Measurements from ENCODE around the gene ING5.

DNA sequence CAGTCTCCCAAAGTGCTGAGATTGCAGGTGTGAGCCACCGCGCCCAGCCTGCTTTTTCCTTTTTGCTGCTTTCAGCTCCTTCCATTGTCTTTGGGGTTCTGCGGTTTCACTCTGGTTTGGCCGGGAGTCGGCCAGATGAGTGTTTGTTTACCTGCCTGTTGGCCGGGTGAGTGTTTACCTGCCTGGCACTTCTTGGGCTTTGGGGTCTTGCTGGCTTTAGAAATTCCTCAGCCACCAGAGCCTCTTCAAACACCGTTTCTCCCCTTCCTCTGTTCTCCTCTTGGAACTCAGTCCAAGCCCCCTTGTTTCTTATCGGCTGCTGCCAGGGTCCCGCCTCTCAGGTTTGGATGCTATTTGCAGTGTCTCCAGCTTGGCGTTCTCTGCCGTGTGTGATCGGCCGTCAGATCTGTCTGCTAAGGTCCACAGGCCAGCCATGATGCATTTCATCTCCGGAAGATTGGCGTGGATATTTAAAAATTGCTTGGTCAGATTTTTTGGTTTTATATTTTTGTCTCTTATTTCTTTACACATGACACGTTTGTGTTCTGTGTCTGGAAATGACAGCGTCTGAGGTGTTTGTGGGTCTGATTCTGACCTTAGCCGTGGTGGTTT, 60.6 kb downstream of the ING5 start:
- TF ChIP-seq, protein P1, sequence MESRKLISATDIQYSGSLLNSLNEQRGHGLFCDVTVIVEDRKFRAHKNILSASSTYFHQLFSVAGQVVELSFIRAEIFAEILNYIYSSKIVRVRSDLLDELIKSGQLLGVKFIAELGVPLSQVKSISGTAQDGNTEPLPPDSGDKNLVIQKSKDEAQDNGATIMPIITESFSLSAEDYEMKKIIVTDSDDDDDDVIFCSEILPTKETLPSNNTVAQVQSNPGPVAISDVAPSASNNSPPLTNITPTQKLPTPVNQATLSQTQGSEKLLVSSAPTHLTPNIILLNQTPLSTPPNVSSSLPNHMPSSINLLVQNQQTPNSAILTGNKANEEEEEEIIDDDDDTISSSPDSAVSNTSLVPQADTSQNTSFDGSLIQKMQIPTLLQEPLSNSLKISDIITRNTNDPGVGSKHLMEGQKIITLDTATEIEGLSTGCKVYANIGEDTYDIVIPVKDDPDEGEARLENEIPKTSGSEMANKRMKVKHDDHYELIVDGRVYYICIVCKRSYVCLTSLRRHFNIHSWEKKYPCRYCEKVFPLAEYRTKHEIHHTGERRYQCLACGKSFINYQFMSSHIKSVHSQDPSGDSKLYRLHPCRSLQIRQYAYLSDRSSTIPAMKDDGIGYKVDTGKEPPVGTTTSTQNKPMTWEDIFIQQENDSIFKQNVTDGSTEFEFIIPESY (IDR thresholded peaks at IDR 0.05; ENCODE audit: extremely low read depth, insufficient replicate concordance, low read length), result no peak
- TF ChIP-seq SIN3A (IDR thresholded peaks at IDR 0.05; ENCODE audit: low read depth) (no peak), POLR2A (IDR thresholded peaks at IDR 0.05; ENCODE audit: borderline replicate concordance, extremely low read depth, insufficient read depth, insufficient read length) (no peak), FOSL1 (IDR thresholded peaks at IDR 0.05; ENCODE audit: low read depth) (no peak), CBX3 (IDR thresholded peaks at IDR 0.05; ENCODE audit: low read depth) (no peak), YY1 (IDR thresholded peaks at IDR 0.05; ENCODE audit: extremely low read depth, insufficient replicate concordance, low read depth, low read length) (no peak)
- TF ChIP-seq, protein P2, sequence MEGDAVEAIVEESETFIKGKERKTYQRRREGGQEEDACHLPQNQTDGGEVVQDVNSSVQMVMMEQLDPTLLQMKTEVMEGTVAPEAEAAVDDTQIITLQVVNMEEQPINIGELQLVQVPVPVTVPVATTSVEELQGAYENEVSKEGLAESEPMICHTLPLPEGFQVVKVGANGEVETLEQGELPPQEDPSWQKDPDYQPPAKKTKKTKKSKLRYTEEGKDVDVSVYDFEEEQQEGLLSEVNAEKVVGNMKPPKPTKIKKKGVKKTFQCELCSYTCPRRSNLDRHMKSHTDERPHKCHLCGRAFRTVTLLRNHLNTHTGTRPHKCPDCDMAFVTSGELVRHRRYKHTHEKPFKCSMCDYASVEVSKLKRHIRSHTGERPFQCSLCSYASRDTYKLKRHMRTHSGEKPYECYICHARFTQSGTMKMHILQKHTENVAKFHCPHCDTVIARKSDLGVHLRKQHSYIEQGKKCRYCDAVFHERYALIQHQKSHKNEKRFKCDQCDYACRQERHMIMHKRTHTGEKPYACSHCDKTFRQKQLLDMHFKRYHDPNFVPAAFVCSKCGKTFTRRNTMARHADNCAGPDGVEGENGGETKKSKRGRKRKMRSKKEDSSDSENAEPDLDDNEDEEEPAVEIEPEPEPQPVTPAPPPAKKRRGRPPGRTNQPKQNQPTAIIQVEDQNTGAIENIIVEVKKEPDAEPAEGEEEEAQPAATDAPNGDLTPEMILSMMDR (IDR thresholded peaks at IDR 0.05 in 2 of 3, conservative IDR thresholded peaks at IDR 0.05 in 1 of 3; ENCODE audit: borderline replicate concordance in 1 of 3, insufficient read depth in 1 of 3, low read depth in 2 of 3, low read length in 2 of 3), result no peak
